Urinary bladder (tissue), 4 donors: ENCODE data around the gene CMTM5. TPM values are rescaled to one million over a fixed set of nuclear protein-coding genes. Genes with fewer than 3 reads are reported as not detected.
"Not testable (repeated sequence)": the region's sequence is repeated elsewhere in the genome, so short reads cannot be mapped to it uniquely, and the experiment has no call there.

Source experiments
- DNase-seq: peaks from one replicate; pipeline ENCODE4 v3.0.0-alpha.2; 2015; ENCODE audit errors: extremely low spot score
- H3K27ac ChIP-seq: one replicate; pipeline ENCODE4 v1.5.1; 2013; ENCODE audit warnings: low read depth, mild to moderate bottlenecking, moderate library complexity
- H3K36me3 ChIP-seq: one replicate; pipeline ENCODE4 v1.6.1; 2013; ENCODE audit warnings: mild to moderate bottlenecking, moderate library complexity; ENCODE audit not compliant: insufficient read depth
- H3K4me1 ChIP-seq: one replicate; pipeline ENCODE4 v1.6.1; 2013; ENCODE audit warnings: mild to moderate bottlenecking, moderate library complexity; ENCODE audit not compliant: insufficient read depth
- H3K4me3 ChIP-seq: one replicate; pipeline ENCODE4 v1.5.1; 2013; ENCODE audit warnings: low read depth, low read length
- WGBS: extraction: QIAGEN DNeasy Blood & Tissue Kit; methylation state at CpG from one replicate; pipeline ENCODE4 v1.1.7; 2013; 5-methylcytosine and 5-hydroxymethylcytosine counted together
- polyA plus RNA-seq: library from polyadenylated mRNA; stranded (reverse); fragments of 200-250 nt; gene quantifications from one replicate; pipeline ENCODE4 v1.2.3, GENCODE V29; 2013
- total RNA-seq: library from RNA; depleted of rRNA; stranded (reverse); fragments of >200 nt; gene quantifications from one replicate; pipeline ENCODE4 v1.2.3, GENCODE V29; 2014
- donor health status: healthy with polysubstance abuse.
- donor health status: healthy.

The CMTM5 gene
- total and polyA plus RNA-seq, 2 donors = 2.0 to 3.5 TPM

DNA sequence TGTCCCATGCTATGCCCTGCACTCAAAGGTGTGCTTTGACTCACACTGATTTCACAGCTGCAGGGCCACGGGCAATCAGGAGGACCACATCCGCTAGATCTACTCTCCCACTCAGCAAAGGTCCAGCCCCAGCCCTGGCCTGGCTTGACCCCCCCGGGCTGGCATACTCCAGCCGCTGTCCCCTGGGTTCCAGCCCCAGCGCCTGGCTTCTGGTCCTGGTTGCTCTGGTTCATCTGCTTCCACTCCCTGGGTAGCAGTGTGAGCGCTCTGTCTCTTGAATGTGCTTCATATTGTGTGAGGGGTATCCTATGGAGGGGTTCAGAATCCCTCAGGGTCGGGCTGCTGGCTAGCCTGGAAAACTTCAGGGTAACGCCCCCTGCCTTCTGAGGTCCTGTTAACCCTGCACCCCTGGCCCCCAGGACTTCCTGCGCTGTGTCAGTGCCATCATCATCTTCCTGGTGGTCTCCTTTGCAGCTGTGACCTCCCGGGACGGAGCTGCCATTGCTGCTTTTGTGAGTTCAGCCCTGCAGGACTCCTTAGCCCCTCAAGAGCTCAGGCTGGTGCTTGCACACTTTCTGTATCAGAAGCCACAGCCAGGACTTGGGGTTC lies 1.9 kb downstream of the CMTM5 start:
- Histone ChIP-seq H3K4me3 (no peak overlapping the region), H3K4me1 (no peaks in the 10 kb centered on the region), H3K36me3 (no peaks in the 10 kb centered on the region), H3K27ac (no peak overlapping the region)
- whole genome bisulfite sequencing = 87% methylated on average over 11 of the region's 11 CpGs
- DNase-seq = no peak

DNA sequence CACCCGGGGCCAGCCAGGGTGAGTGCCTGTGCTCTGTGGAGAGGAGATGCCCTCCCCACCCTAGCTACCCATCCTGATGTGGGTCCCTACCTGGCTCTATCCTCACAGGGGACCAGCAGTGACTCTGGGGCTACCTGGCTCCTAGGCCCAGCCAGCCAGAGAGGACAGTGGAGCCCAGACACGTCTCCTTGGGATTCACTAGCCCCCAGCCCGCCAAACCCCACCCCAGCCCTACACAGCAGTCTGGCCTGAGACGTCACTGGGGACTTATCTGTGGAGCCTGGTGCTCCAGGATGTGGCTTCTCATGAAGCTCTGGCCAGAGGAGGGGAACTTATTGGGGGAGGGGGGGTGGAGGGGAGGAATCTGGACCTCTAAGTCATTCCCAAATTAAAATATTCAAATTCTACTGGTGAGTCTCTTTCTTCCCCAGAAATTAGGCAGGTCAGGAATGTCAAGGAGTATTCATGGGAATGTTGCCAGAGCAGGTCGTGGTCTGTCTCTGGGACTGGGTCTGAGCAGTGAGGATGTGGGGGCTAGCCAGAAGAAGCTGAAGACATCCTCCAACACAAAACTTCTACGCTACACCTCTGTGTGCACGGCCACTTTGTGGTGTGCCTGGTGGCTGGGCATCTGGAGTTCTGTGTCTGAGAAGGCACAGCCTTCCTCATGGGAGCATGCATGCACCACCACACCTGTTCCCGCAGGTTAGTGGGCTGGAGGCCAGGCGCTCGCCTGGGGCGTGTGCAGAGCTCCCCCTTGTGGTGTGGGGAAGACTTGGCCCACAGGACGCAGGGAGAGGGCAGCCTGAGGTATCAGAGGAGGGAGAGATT lies 2.7 kb downstream of the CMTM5 start:
- Histone ChIP-seq H3K36me3 (no peaks in the 10 kb centered on the region), H3K4me1 (no peaks in the 10 kb centered on the region), H3K4me3 (no peak overlapping the region), H3K27ac (no peak overlapping the region)
- 41% methylated on average over 12 of the region's 12 CpGs for WGBS
- no peak for DNase-seq

DNA sequence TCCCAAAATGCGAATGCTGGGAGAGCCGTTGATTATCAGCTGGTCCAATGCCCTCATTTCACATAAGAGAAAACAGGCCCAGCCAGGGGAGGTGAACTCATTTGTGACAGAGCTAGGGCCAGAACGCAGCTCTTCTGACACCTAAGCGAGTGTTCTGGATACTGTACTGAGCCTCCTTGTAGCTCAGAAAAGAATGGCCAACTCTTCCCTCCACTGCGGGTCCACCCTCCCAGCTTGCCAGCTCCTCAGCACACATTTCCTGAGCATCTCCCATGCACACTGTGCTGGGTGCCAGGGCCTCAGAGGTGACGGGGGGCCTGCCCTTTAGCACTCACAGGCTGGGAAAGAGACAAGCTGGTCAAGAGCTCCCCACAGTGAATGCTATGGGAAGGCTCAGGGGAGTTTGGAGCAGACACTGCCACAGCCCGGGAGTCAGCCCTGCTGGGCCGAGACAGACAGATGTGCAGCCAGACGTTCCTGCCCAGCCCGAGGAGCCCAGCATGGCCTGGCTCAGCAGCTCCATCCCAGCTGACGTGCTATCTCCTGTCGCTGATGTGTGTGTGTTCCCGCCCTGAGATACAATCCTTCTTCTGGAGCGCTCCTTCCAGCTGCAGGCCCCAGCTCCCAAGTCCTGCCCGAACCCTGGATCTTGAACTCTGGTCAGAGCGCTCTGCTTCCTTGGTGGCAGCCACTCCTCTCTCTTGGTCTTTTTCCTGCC lies 3.5 kb downstream of the CMTM5 start:
- WGBS = 51% methylated on average over 16 of the region's 16 CpGs
- Histone ChIP-seq H3K4me1 (no peaks in the 10 kb centered on the region), H3K4me3 (no peak overlapping the region), H3K27ac (no peak overlapping the region), H3K36me3 (no peaks in the 10 kb centered on the region)
- DNase-seq = no peak

DNA sequence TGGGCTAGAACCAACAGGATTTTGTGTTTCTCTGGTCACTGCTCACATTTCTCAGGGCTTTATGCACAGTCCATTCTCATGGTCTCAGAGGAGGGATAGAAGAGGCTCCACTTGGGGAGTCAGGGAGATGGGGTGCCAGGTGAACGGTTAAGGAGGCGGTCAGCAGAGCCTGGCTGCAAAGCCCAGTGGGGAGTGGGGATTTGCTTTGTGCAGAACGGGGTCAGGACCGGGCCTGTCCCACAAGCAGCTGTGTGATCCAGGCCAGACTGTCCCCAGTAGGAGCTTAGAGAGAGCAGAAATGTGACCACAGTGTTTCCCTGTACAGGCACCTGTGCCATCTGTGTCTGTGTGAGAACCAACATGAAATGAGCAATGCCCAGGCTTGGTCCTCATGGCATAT lies 4.1 kb downstream of the CMTM5 start:
- H3K27ac ChIP-seq = no peak overlapping the region
- WGBS = 77% methylated on average over 4 of the region's 4 CpGs
- no peak for DNase-seq
- H3K4me1 ChIP-seq = no peaks in the 10 kb centered on the region
- no peak overlapping the region for H3K4me3 ChIP-seq
- H3K36me3 ChIP-seq = no peaks in the 10 kb centered on the region

DNA sequence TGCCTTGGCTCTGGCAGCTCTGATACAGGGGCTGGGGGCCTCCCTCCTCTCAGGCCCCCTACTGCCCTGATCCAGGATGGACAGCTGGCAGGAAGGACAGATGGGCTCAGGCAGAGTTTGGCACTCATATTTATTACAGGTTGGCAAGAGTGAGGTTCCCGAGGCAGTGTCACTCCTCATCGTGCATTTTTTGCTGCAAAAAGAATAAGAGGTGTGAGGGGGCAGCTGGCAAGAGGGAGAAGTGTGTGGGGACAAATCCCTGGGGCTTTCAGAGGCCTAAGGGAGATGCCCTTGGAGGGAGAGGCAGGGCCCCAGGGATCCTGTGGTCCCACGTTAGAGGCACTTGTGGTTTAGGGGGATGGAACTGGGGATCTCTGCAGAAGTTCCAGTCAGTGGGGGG lies 5.0 kb downstream of the CMTM5 start:
- 60% methylated on average over 3 of the region's 3 CpGs for WGBS
- no peaks in the 10 kb centered on the region for H3K4me1 ChIP-seq
- H3K4me3 ChIP-seq = no peak overlapping the region
- no peaks in the 10 kb centered on the region for H3K36me3 ChIP-seq
- H3K27ac ChIP-seq = no peak overlapping the region
- DNase-seq = no peak

- Histone ChIP-seq H3K4me3 (no peak overlapping the region), H3K27ac (no peak overlapping the region), H3K4me1 (no peaks in the 10 kb centered on the region), H3K36me3 (no peaks in the 10 kb centered on the region)
- WGBS = 96% methylated on average over 6 of the region's 6 CpGs
- DNase-seq = no peak
Observed at GRCh38 chr14:23382276-23382675, 5.4 kb downstream of the CMTM5 start.

GRCh38 chr14:23382731-23383440 lies 6.0 kb downstream of the CMTM5 start:
- Histone ChIP-seq H3K27ac (no peak overlapping the region), H3K36me3 (no peaks in the 10 kb centered on the region), H3K4me3 (no peak overlapping the region), H3K4me1 (no peaks in the 10 kb centered on the region)
- no peak for DNase-seq
- WGBS = 78% methylated on average over 10 of the region's 10 CpGs

GRCh38 chr14:23384364-23385080 lies 7.7 kb downstream of the CMTM5 start:
- Histone ChIP-seq H3K4me3 (no peak overlapping the region), H3K4me1 (no peaks in the 10 kb centered on the region), H3K36me3 (no peaks in the 10 kb centered on the region), H3K27ac (no peak overlapping the region)
- DNase-seq = no peak
- WGBS = 91% methylated on average over 29 of the region's 29 CpGs

DNA sequence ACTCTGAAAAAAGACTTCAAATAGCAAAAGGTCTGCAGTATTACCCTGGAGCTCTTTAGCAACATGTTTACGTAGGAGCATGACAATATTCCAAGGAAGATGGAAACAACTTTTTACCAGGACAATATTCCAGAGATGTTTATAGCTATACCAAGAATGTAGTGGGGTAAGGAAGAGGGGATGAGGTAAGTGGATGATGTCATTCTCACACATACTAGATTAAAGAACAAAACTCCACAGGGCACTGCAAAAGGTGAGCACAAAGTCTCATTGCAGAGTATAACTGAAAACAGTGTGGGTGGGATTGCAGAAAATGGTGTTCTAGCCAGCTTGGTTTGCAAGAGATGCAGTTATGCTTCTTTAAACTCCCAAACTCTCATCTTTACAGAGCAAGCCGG lies 8.4 kb downstream of the CMTM5 start:
- DNase-seq = no peak
- WGBS = 75% methylated on average over 2 of the region's 2 CpGs
- Histone ChIP-seq H3K4me3 (no peak overlapping the region), H3K36me3 (no peaks in the 10 kb centered on the region), H3K4me1 (no peaks in the 10 kb centered on the region), H3K27ac (no peak overlapping the region)

GRCh38 chr14:23385642-23386265 lies 8.9 kb downstream of the CMTM5 start:
- Histone ChIP-seq H3K4me3 (no peak overlapping the region), H3K4me1 (no peaks in the 10 kb centered on the region), H3K36me3 (no peaks in the 10 kb centered on the region), H3K27ac (no peak overlapping the region)
- 88% methylated on average over 18 of the region's 18 CpGs for whole genome bisulfite sequencing
- no peak for DNase-seq

GRCh38 chr14:23386266-23386657 lies 9.4 kb downstream of the CMTM5 start:
- not testable (repeated sequence) for H3K4me3 ChIP-seq, H3K4me1 ChIP-seq, H3K27ac ChIP-seq, DNase-seq, H3K36me3 ChIP-seq
- WGBS = 89% methylated on average over 17 of the region's 17 CpGs

DNA sequence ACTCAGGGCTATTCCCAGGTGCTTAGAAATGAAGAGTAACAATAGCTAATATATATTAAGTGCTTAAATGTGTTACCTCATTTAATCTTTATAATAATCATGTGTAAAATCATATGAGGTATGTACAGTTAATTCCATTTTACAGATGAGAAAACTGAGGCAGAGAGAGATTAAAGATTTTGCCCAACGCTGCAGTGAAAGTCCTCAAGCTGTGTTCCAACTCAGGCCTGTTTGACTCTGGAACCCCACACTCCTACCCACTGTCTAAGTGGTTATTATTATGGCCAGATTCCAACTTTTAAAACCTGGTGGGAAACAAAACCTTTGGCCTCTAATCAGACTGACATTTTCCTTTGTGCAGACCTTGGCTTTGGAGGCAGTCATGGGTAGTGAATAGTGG lies 10.2 kb downstream of the CMTM5 start:
- 97% methylated on average over 1 of the region's 1 CpG for WGBS
- H3K4me1 ChIP-seq = no peaks in the 10 kb centered on the region
- H3K27ac ChIP-seq = no peak overlapping the region
- no peak for DNase-seq
- H3K4me3 ChIP-seq = no peak overlapping the region
- no peaks in the 10 kb centered on the region for H3K36me3 ChIP-seq
